Sigmoid colon (tissue), 7 donors: Measurements from ENCODE around the gene KATNB1. TPM values are rescaled to one million over a fixed set of nuclear protein-coding genes. Genes with fewer than 3 reads are reported as not detected.

Source experiments
- DNase-seq: peaks from one replicate; pipeline ENCODE4 v3.0.0-alpha.2; 2019
- H3K27ac ChIP-seq, 4 donors: fragments of 200-600 bp; sonication (generic); one replicate each; pipeline ENCODE4 v1.5.1; 2016 to 2019; ENCODE audit warnings: mild to moderate bottlenecking in 1 of 4
- H3K27me3 ChIP-seq, 3 donors: fragments of 200-600 bp; sonication (generic); one replicate each; pipeline ENCODE4 v1.5.1; 2019; ENCODE audit warnings: mild to moderate bottlenecking in 1 of 3
- H3K36me3 ChIP-seq, 4 donors: fragments of 200-600 bp; sonication (generic); one replicate each; pipeline ENCODE4 v1.5.1; 2016 to 2019
- H3K4me1 ChIP-seq, 4 donors: fragments of 200-600 bp; sonication (generic); one replicate each; pipeline ENCODE4 v1.5.1; 2017 to 2019
- H3K4me3 ChIP-seq, 4 donors: fragments of 200-600 bp; sonication (generic); one replicate each; pipeline ENCODE4 v1.5.1; 2017 to 2019; ENCODE audit warnings: mild to moderate bottlenecking in 2 of 4, moderate library complexity in 1 of 4
- H3K9me3 ChIP-seq, 4 donors: fragments of 200-600 bp in 3 of 4; sonication (generic) in 3 of 4; one replicate each; pipeline versions ENCODE4 v1.5.1 to v1.6.1; 2013 to 2019
- EP300 ChIP-seq, 4 donors: sonication (generic); formaldehyde crosslinking; IDR thresholded peaks; one replicate each; pipeline ENCODE4 v1.6.1; 2017; ENCODE audit warnings: antibody characterized with exemption in 4 of 4
- POLR2A ChIP-seq, 2 donors: fragments of 450-650 bp; IDR thresholded peaks; one replicate each; pipeline ENCODE4 v1.6.1; 2016; ENCODE audit warnings: antibody characterized with exemption in 2 of 2, mild to moderate bottlenecking in 2 of 2, moderate library complexity in 2 of 2
- POLR2AphosphoS5 ChIP-seq, 4 donors: sonication (generic); formaldehyde crosslinking; IDR thresholded peaks; one replicate each; pipeline ENCODE4 v1.6.1; 2017; ENCODE audit warnings: antibody characterized with exemption in 4 of 4
- WGBS, 2 donors: extraction: QIAGEN DNeasy Blood & Tissue Kit; methylation state at CpG; one replicate each; pipeline ENCODE4 v1.1.7; 2013; 5-methylcytosine and 5-hydroxymethylcytosine counted together
- intact Hi-C: fragments of 100-400 bp; cut with DNase I; formaldehyde crosslinking; loops from one replicate; pipeline ENCODE4 v1.15.1; 2023
- polyA plus RNA-seq, 3 donors: library from polyadenylated mRNA; stranded (reverse); fragments of 200-250 nt; gene quantifications; one replicate each; pipeline ENCODE4 v1.2.3, GENCODE V29; 2013
- total RNA-seq, 4 donors: library from RNA; depleted of rRNA; stranded (reverse); fragments of >200 nt; gene quantifications; one replicate each; pipeline ENCODE4 v1.1.0, GENCODE V29; 2016
- TF ChIP-seq, protein P1 (sequence below), 4 experiments: fragments of 450-650 bp in 3 of 4; fragments of 200-600 bp in 1 of 4; IDR thresholded peaks; one replicate each; pipeline ENCODE4 v1.5.1; 2016 to 2019; ENCODE audit warnings: antibody characterized with exemption in 4 of 4, mild to moderate bottlenecking in 3 of 4, moderate library complexity in 2 of 4
- donor health status: healthy with polysubstance abuse.
- donor health status: Bipolar disorder and iron deficiency.
- donor health status: healthy.

The KATNB1 gene
- total and polyA plus RNA-seq, 7 donors: 4.3 to 18.6 (median 10.2) TPM

DNA sequence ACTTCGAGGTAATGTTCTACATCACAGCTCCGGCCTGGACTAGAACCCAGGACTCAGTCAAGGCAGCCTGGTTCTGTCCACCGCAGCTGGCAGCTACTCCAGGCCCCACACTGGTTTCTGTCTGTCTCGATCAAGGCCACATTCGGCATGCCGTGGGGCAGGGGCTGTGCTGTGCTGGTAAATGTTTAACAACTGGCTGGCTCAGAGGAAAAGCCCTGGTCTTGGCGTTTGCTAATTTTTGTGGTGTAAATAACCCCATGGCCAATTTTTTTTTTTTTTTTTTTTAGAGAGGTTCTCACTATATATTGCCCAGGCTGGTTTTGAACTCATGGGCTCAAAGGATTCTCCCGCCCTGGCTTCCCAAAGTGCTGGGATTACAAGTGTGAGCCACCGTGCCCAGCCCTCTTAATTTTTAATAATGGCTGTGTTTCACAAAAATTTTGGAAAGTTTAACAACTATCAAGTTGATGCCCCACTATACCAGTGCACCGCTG, 41.3 kb upstream of the KATNB1 start:
- TF ChIP-seq EP300 (IDR thresholded peaks at IDR 0.05) (no peak), POLR2AphosphoS5 (IDR thresholded peaks at IDR 0.05) (no peak), POLR2A (IDR thresholded peaks at IDR 0.05) (no peak)
- TF ChIP-seq, protein P1, sequence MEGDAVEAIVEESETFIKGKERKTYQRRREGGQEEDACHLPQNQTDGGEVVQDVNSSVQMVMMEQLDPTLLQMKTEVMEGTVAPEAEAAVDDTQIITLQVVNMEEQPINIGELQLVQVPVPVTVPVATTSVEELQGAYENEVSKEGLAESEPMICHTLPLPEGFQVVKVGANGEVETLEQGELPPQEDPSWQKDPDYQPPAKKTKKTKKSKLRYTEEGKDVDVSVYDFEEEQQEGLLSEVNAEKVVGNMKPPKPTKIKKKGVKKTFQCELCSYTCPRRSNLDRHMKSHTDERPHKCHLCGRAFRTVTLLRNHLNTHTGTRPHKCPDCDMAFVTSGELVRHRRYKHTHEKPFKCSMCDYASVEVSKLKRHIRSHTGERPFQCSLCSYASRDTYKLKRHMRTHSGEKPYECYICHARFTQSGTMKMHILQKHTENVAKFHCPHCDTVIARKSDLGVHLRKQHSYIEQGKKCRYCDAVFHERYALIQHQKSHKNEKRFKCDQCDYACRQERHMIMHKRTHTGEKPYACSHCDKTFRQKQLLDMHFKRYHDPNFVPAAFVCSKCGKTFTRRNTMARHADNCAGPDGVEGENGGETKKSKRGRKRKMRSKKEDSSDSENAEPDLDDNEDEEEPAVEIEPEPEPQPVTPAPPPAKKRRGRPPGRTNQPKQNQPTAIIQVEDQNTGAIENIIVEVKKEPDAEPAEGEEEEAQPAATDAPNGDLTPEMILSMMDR (IDR thresholded peaks at IDR 0.05): no peak
- intact Hi-C loops: no loop called here
- Histone ChIP-seq H3K36me3 (no peaks in the 10 kb centered on the region), H3K4me3 (peak overlapping the region in 1 of 4 donors; percentile 26), H3K4me1 (no peaks in the 10 kb centered on the region), H3K27ac (no peak overlapping the region), H3K27me3 (peaks cover 0 to 18% (median 0%) of the 10 kb centered on the region in 3 donors), H3K9me3 (no peaks in the 10 kb centered on the region)
- WGBS, 2 donors: 37 to 61% methylated on average over 10 of the region's 10 CpGs
- DNase-seq: peak; percentile 46

DNA sequence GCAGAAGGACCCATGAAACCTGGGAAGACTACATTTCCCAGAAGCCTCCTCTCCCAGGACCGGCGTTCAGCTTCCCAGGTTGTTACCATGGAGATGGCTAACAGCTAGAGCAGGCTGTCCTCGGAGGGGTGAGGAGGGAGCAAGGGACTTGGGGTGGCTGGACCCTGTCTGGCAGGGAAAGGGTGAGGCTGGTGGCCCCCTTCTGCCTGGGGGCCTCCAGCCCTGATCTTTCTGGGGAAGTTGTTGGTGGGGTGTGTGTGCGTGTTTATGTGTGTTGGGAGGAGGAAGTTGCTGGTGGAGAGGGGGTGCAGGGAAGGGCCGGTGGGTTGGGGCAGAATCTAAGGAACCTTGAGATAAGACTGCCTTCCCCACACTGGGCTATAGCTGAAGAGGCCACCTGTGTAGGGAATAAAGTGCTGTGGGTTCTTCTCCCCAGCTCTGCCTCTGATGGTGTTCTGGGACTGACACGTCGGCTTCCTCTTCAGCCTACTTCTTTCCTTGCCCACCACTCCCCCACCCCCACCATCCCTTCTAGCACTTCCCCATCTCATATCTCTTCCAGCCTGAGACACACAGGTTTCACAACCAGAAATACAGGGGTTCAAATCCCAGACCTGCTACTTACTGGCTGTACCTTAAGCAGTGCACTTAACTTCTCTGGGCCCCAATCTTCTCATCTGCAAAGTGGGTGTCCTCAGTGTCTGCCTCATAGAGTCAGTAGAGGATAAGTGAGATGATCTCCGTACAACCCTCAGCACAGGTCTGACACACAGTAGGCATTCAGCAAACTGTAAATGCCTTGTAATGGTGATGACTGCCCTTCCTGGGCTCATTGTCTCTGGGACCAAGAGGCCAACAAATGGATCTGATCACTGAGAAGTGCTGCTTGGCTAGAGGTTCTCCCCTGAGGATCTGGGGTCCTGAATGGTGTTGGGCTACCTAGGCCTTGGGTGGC, 40.6 kb upstream of the KATNB1 start, which contains the start of gene DRC7:
Gene DRC7, plus strand, starts transcription at position 82 of the 955 bp plus-strand sequence. CDS start 3,144 bp downstream, outside the sequence.
- intact Hi-C loops: no loop called here
- Histone ChIP-seq H3K9me3 (no peaks in the 10 kb centered on the region), H3K27me3 (peaks cover 0 to 11% (median 0%) of the 10 kb centered on the region in 3 donors), H3K36me3 (no peaks in the 10 kb centered on the region), H3K27ac (no peak within 1 kb of the TSS), H3K4me3 (peak within 1 kb of the TSS in 1 of 4 donors; percentile 26), H3K4me1 (no peaks in the 10 kb centered on the region)
- WGBS, 2 donors: 32 to 36% methylated on average over 8 of the region's 8 CpGs
- DNase-seq: no peak
- TF ChIP-seq, protein P1 (IDR thresholded peaks at IDR 0.05): no peak
- TF ChIP-seq POLR2A (IDR thresholded peaks at IDR 0.05): no peak
- no peak for TF ChIP-seq EP300 (IDR thresholded peaks at IDR 0.05)
- TF ChIP-seq POLR2AphosphoS5 (IDR thresholded peaks at IDR 0.05): no peak

GRCh38 chr16:57695680-57696069, 39.9 kb upstream of the KATNB1 start:
- Histone ChIP-seq H3K9me3 (no peaks in the 10 kb centered on the region), H3K27me3 (peaks cover 0 to 5% (median 0%) of the 10 kb centered on the region in 3 donors), H3K36me3 (no peaks in the 10 kb centered on the region), H3K4me3 (no peak overlapping the region), H3K4me1 (no peaks in the 10 kb centered on the region), H3K27ac (no peak overlapping the region)
- no peak for DNase-seq
- intact Hi-C loops: no loop called here
- TF ChIP-seq POLR2A (IDR thresholded peaks at IDR 0.05): no peak
- TF ChIP-seq, protein P1 (IDR thresholded peaks at IDR 0.05): no peak
- TF ChIP-seq POLR2AphosphoS5 (IDR thresholded peaks at IDR 0.05): no peak
- no peak for TF ChIP-seq EP300 (IDR thresholded peaks at IDR 0.05)
- 73 to 81% methylated on average over 5 of the region's 5 CpGs for WGBS, 2 donors

- no peaks in the 10 kb centered on the region for H3K36me3 ChIP-seq
- DNase-seq: peak; percentile 35
- H3K27ac ChIP-seq: no peak overlapping the region
- no peaks in the 10 kb centered on the region for H3K27me3 ChIP-seq
- H3K4me1 ChIP-seq: no peaks in the 10 kb centered on the region
- H3K4me3 ChIP-seq: no peak overlapping the region
- TF ChIP-seq POLR2A (IDR thresholded peaks at IDR 0.05) (no peak), POLR2AphosphoS5 (IDR thresholded peaks at IDR 0.05) (no peak), EP300 (IDR thresholded peaks at IDR 0.05) (no peak)
- TF ChIP-seq, protein P1 (IDR thresholded peaks at IDR 0.05): no peak
- 92 to 93% methylated on average over 7 of the region's 7 CpGs for WGBS, 2 donors
- intact Hi-C loops: no loop called here
- no peaks in the 10 kb centered on the region for H3K9me3 ChIP-seq
Observed at GRCh38 chr16:57696240-57696639, 39.3 kb upstream of the KATNB1 start.
